NCI-H1092 (cell line): ENCODE results near the gene ARID1A.
"Not testable (repeated sequence)": the region's sequence is repeated elsewhere in the genome, so short reads cannot be mapped to it uniquely, and the experiment has no call there.

ENCODE experiments used
- DNase-seq: peaks from one replicate; lab custom pipeline; 2025; lab: John Stamatoyannopoulos, UW

Gene ARID1A

DNA sequence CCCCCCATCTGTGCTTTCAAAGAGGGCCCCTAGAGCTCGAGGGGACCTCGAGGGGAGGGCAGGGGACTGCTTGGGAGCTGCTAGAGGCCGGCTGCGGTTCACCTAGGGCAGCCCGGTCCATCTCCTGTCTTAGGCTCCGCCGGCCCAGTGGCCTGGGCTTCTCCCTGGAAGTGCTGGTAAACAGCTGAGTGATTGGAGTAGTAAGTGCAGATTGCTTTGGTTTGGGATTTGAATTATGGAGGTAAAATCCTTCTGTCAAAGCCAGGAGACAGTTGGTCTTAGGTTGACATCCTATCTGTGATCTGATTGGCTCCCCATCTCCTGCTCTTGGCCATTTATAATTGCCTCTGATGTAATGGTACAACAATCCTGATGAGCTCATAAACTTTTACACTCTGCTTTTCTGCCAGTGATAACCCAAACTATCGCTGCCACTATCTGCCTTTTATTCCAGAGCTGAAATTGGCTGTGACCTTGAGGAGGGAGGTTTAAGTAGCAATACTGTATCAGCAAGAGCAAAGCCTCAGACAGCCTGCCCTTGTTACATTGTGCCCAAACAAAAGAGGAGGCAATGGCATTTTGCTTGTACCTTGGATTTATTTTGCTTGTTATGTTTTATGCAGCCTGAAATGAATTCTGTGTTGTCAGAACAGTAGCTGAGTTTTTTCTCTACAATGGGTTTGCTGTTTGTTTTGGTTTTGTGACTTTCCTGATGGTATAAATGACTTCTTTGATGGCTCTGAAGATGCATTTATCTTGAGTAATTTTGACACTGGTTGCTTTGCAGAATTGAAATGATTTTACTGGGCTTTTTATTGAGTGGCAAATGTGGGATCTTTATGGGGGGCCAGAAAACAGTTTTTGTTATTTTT is 2.4 kb downstream of the ARID1A start:
- peak; percentile 41 for DNase-seq

- no peak for DNase-seq
Measured at GRCh38 chr1:26700711-26701110, 4.9 kb downstream of the ARID1A start.

DNA sequence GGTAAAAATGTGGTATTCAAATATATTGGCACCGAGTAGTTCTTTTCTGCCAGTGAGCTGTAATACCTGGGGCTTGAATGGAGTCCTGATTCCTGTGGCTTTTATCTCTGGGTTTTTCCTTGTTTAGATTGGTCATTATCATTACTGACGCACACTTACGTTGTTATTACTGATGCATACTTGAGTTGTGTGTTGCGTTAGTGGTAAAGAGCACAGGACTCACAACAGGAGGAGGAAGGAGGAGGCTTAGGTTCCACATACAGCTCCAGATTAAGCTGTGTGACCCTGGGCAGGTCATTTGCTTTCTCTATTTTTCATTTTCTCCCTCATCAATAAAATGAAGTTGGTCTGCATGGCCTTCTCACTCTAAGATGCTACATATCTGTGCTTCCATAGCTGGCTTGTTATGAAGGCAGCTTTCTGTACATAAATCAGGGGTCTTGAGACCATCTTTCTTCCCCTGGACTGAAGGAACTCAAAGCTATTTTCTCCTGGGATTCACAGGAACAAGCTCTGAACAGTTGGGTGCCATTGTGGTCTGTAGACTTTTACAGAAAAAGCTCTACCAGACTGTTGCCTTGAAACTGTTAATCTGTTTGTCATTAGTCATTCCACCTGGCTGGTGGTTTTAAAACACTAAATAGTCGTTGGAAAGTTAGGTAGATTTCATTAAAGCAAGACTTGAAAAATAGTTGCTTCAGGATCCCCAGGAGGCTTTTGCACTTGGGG is 5.6 kb downstream of the ARID1A start:
- DNase-seq = no peak

DNA sequence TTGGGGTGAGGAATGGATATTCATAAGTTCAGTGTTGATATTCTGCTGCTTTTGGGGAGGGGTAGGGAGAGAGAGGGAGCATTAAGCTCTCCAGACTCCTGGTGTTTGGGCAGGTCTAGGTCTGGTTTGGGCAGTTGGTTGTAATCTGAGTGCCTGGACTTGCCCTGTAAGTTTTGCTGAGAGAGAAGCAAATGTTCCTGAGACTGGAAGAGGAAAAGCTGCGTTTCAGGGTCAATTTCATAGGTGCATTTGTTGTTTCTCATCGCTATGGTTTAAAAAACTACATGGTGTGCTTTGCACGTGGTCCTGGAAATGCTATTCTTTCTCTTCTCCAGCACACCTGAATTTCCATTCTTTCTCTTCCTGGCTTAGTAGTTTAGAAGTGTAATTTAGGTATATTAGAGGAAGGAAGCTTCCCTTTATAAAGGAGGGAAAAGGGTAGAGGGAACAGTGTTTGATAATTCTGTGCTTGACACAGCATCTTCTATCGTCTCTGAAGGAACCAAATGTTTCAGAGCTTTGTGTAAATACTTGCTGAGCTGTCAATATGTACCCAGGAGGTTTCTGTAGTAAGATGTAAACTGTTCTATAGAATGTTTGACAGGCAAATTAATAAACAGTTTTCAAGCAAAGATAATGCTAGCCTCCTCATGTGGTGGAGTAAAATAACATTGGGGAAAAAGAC is 6.3 kb downstream of the ARID1A start:
- DNase-seq = no peak

- DNase-seq = no peak
Measured at GRCh38 chr1:26702680-26703038, 6.8 kb downstream of the ARID1A start.

GRCh38 chr1:26703478-26703877 is 7.7 kb downstream of the ARID1A start:
- DNase-seq = no peak

DNA sequence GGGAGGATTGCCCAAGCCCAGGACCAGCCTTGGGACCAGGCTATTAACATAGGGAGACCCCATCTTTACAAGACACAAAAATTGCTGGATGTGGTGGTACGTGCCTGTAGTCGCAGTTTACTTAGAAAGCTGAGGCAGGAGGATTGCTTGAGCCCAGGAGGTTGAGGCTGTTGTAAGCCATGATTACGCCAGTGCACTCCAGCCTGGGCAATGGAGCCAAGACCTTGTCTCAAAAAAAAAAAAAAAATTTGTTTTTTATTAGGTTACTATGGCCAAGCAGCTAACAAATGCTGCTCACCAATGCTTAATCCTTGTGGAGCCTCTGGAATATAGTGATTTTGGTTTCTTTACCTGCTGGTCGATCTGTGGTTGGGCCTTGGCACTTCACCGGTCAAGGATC is 8.8 kb downstream of the ARID1A start:
- DNase-seq = no peak

DNA sequence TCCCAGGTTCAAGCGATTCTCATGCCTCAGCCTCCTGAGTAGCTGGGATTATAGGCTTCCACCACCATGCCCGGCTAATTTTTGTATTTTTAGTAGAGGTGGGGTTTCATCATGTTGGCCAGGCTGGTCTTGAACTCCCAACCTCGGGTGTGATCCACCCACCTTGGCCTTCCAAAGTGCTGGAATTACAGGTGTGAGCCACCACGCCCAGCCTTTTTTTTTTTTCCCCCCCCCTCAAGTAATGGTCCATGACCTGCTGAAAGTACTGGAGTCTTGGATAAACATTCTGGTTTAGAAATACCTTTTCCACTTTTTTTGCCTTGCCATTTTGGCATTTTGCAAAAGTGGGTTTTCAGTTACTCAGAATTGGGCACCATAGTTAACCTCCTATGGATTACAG is 9.4 kb downstream of the ARID1A start:
- not testable (repeated sequence) for DNase-seq

- DNase-seq = no peak
Measured at GRCh38 chr1:26705788-26706311, 10.0 kb downstream of the ARID1A start.

DNA sequence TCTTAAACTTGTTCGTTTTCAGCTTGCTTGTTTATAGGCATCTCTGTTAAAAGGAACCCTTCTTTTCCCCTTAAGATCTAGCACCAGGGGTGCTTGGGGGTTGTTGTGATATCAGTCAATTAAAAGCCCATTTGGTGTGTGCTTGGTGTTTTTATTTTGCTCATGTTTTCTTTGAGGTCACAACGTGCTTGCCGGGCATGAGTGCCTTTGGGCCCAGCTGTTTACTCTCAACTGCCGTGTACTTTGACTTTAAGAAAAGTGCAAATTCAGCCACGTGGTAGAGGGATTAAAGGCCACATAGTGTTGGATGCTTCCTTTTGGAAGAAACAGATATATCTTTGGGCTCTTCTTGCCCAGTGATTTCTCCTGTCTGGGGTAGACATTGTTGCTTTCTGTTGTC is 10.5 kb downstream of the ARID1A start:
- DNase-seq = no peak

DNA sequence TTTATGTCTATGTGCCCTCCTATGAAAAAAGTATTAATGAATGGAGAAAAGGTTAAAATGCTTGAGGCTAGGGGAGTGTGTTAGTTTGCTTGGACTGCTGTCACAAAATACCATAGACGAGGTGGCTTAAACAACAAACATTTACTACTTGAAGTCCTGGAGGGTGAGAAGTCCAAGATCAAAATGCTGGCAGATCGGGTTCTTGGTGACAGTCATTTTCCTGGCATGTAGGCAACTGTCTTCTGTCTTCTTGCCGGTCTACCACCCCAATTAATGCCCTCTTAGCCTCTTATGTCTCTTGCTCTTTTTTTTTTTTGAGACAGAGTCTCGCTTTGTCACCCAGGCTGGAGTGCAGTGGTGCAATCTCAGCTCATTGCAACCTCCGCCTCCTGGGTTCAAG is 15.0 kb downstream of the ARID1A start:
- DNase-seq = no peak

- DNase-seq = no peak
Measured at GRCh38 chr1:26711777-26712176, 16.0 kb downstream of the ARID1A start.

DNA sequence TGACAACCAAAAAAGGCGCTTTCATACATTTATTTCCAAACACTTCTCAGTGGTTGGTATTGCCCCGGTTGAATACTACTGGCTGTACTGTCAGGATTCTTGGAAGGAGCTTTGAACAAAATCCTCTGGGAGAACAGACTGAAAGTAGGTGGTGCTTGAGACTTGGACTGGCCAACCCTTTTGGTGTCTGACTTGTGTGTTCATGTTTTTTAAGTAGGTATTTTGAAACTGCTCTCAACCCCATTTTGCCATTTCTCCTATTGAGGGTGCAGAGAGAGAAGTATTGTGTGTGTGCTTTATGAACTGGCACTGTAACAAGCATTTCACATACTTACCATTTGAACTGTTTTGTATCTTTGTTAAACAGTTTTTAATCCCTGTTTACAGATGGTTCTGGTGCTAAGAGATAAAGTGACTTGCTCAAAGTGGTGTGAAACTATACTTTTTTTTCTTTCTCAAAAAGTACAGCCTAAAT is 21.2 kb downstream of the ARID1A start:
- no peak for DNase-seq

GRCh38 chr1:26719205-26719604 is 23.4 kb downstream of the ARID1A start:
- no peak for DNase-seq

GRCh38 chr1:26721669-26722355 is 26.0 kb downstream of the ARID1A start:
- no peak for DNase-seq

GRCh38 chr1:26723013-26723991 is 27.5 kb downstream of the ARID1A start:
- peak; percentile 79 for DNase-seq

GRCh38 chr1:26724118-26724517 is 28.3 kb downstream of the ARID1A start:
- DNase-seq = no peak

DNA sequence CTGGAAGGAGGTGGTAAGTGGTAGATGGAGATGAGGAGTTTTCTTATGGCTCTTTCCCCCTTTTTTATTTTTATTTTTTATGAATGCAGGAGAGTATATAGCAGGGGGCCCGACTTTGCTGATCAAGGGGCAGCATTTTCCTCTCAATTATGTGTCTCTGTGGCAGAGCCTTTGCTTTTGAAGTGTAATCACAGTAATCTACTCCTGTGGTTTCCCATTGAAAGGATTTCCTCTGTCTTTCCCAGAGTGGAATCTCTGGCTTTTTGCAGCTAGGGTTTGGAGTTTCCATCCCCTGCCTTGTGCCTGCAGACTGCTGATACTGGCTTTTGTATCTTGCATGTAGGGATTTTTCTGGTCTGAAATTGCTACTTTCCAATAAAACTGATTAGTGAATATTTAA is 29.1 kb downstream of the ARID1A start:
- DNase-seq = no peak

DNA sequence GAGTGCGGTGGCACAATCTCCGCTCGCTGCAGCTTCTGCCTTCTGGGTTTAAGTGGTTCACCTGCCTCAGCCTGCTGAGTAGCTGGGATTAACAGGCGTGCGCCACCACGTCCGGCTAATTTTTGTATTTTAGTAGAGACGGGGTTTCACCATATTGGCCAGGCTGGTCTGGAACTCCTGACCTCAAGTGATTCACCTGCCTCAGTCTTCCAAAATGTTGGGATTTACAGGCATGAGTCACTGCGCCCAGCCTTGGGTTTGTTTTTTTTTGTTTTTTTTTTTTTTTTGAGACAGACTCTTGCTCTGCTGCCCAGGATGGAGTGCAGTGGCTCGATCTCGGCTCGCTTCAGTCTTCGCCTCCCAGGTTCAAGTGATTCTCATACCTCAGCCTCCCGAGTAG is 30.1 kb downstream of the ARID1A start:
- not testable (repeated sequence) for DNase-seq

- DNase-seq = no peak
Measured at GRCh38 chr1:26726784-26727183, 31.0 kb downstream of the ARID1A start.

GRCh38 chr1:26727476-26727875 is 31.7 kb downstream of the ARID1A start:
- DNase-seq = no peak
